Measurements from ENCODE around the gene CREBBP. TPM values are rescaled to one million over a fixed set of nuclear protein-coding genes. Genes with fewer than 3 reads are reported as not detected.

The CREBBP gene
- total and polyA plus RNA-seq, 9 of the 15 experiments (the other 6 are each of a cell fraction or from before 2014, with no cell fraction given) = 0.70 to 24.8 (median 5.6) TPM

DNA sequence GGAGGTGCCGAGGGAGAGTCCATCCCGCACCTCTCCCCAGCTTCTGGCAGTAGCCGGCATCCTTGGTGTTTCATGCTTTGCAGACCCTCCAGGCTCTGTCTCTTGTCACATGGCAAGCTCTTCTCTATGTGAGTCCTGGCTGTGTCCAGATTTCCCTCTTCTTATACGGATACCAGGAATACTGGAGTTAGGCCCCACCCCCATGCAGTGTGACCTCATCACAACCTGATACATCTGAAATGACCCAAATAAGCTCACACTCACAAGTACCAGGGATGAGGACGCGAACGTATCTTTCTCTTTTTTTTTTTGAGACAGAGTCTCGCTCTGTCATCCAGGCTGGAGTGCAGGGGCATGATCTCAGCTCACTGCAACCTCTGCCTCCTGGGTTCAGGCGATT is 186.5 kb downstream of the CREBBP start (continued):
- TF ChIP-seq, protein P1, sequence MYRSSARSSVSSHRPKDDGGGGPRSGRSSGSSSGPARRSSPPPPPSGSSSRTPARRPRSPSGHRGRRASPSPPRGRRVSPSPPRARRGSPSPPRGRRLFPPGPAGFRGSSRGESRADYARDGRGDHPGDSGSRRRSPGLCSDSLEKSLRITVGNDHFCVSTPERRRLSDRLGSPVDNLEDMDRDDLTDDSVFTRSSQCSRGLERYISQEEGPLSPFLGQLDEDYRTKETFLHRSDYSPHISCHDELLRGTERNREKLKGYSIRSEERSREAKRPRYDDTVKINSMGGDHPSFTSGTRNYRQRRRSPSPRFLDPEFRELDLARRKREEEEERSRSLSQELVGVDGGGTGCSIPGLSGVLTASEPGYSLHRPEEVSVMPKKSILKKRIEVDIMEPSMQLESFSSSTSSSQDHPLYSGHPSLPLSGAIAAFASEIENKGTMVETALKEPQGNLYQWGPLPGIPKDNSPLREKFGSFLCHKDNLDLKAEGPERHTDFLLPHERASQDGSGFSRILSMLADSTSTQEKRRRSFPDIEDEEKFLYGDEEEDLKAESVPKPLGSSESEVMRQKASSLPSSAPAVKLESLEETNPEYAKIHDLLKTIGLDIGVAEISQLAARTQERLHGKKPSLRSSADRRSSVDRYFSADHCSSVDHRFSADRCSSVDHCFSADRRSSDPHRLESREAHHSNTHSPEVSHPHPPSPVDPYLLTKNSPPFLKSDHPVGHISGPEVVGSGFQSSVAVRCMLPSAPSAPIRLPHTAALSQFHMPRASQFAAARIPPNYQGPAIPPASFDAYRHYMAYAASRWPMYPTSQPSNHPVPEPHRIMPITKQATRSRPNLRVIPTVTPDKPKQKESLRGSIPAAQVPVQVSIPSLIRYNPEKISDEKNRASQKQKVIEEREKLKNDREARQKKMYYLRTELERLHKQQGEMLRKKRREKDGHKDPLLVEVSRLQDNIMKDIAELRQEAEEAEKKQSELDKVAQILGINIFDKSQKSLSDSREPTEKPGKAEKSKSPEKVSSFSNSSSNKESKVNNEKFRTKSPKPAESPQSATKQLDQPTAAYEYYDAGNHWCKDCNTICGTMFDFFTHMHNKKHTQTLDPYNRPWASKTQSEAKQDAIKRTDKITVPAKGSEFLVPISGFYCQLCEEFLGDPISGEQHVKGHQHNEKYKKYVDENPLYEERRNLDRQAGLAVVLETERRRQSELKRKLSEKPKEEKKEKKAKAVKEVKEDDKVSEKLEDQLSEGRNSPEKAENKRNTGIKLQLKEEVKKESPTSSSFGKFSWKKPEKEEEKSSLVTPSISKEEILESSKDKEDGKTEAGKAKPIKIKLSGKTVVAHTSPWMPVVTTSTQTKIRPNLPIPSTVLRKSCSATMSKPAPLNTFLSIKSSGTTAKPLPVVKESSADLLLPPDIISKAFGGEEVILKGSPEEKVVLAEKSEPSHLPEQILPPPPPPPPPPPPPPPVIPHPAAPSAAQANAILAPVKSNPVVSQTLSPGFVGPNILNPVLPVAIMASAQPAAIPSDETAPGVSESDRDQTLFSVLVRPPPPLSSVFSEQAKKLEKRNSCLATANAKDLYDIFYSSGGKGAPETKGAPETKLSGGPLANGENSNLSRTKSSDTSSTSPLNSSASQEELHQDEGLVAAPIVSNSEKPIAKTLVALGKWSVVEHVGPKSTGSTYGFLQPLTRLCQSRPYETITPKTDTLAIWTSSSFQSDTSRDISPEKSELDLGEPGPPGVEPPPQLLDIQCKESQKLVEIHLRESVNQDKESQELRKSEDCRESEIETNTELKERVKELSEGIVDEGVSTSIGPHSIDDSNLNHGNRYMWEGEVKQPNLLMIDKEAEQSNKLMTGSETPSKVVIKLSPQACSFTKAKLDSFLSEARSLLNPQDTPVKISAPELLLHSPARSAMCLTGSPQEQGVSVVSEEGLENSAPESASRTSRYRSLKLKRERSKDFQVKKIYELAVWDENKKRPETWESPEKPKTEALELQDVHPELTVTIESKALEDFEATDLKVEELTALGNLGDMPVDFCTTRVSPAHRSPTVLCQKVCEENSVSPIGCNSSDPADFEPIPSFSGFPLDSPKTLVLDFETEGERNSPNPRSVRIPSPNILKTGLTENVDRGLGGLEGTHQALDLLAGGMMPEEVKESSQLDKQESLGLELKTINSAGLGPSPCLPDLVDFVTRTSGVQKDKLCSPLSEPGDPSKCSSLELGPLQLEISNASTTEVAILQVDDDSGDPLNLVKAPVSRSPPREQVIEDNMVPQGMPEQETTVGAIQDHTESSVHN (IDR thresholded peaks at IDR 0.05; ENCODE audit: borderline replicate concordance in 1 of 2, low read depth in 1 of 2) = no peak
- no peak for TF ChIP-seq TRIM28 (IDR thresholded peaks at IDR 0.05)
- no peak for TF ChIP-seq GMEB1 (CRISPR knock-in tag; IDR thresholded peaks at IDR 0.05)
- TF ChIP-seq ERF (CRISPR knock-in tag; IDR thresholded peaks at IDR 0.05) = no peak
- TF ChIP-seq NRF1 (conservative IDR thresholded peaks at IDR 0.05 in 1 of 2, IDR thresholded peaks at IDR 0.05 in 1 of 2) = no peak
- TF ChIP-seq ZNF217 (CRISPR knock-in tag; IDR thresholded peaks at IDR 0.05) = no peak
- TF ChIP-seq, protein P2, sequence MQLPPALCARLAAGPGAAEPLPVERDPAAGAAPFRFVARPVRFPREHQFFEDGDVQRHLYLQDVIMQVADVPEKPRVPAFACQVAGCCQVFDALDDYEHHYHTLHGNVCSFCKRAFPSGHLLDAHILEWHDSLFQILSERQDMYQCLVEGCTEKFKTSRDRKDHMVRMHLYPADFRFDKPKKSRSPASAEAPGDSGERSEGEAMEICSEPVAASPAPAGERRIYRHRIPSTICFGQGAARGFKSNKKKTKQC (CRISPR knock-in tag; IDR thresholded peaks at IDR 0.05) = no peak

All from K562 (cell line).